ENCODE measurements around the gene ACAP2. TPM values are rescaled to one million over a fixed set of nuclear protein-coding genes. Genes with fewer than 3 reads are reported as not detected.

ACAP2 gene
- total RNA-seq, 2 experiments from 2014 or later = 54.6 to 55.7 TPM

- peaks cover 3% of the 10 kb centered on the region for H3K36me3 Mint-ChIP-seq (ENCODE audit: low read depth)
- no peak overlapping the region for H3K27ac Mint-ChIP-seq
- DNase-seq (no peak), ATAC-seq (no peak)
- H3K27me3 Mint-ChIP-seq = no peaks in the 10 kb centered on the region
- ChIA-PET POLR2A (no interaction called here), CTCF (interaction anchor here (1.1 kb wide), 2 partner anchors 11 to 127 kb away, joined by 3 to 4 read pairs; no protein-coding TSS in a partner anchor)
- no peak overlapping the region for H3K4me3 Mint-ChIP-seq
- no peak for TF ChIP-seq CTCF (IDR thresholded peaks at IDR 0.05)
- peaks cover 2% of the 10 kb centered on the region for H3K9me3 Mint-ChIP-seq
- intact Hi-C loops (cut with micrococcal nuclease) = no loop called here
- peaks cover 47% of the 10 kb centered on the region for H3K4me1 Mint-ChIP-seq (ENCODE audit: low read depth)
Measured at GRCh38 chr3:195395208-195395816, 47.5 kb downstream of the ACAP2 start.

- ATAC-seq = no peak
- ChIA-PET CTCF (interaction anchor here (1.1 kb wide), 1 partner anchor 128 kb away, joined by 3 read pairs; no protein-coding TSS in a partner anchor), POLR2A (no interaction called here)
- Mint-ChIP-seq H3K4me3 (no peak overlapping the region), H3K9me3 (peaks cover 2% of the 10 kb centered on the region), H3K27ac (no peak overlapping the region), H3K27me3 (no peaks in the 10 kb centered on the region), H3K4me1 (ENCODE audit: low read depth) (peaks cover 45% of the 10 kb centered on the region), H3K36me3 (ENCODE audit: low read depth) (peaks cover 3% of the 10 kb centered on the region)
- DNase-seq = no peak
- no peak for TF ChIP-seq CTCF (IDR thresholded peaks at IDR 0.05)
- intact Hi-C loops (cut with micrococcal nuclease) = no loop called here
Measured at GRCh38 chr3:195394700-195395099, 48.1 kb downstream of the ACAP2 start.

DNA sequence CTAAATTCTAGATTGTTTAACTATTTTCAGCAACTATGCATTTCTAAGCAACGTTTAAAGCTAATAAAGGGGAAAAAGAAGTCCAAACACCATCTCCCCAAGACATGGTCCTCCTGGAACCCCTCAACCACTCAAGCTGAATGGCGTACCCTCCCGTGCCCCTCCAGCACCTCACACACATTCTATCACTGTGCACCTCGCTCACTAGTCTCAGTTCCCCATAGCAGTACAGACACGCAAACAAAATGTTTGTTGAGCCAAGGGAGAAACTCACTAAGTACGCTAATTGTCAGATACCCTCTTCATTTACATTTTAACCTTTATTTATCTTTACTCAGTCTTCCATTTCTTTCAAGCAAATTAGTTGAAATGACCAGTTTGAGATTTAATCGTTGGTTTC, 48.8 kb downstream of the ACAP2 start:
- ChIA-PET CTCF (interaction anchor here (1.2 kb wide), 1 partner anchor 12 kb away, joined by 4 read pairs; no protein-coding TSS in a partner anchor), POLR2A (no interaction called here)
- no peaks in the 10 kb centered on the region for H3K27me3 Mint-ChIP-seq
- peaks cover 2% of the 10 kb centered on the region for H3K9me3 Mint-ChIP-seq
- no peak overlapping the region for H3K27ac Mint-ChIP-seq
- DNase-seq (no peak), ATAC-seq (no peak)
- intact Hi-C loops (cut with micrococcal nuclease) = no loop called here
- peaks cover 4% of the 10 kb centered on the region for H3K36me3 Mint-ChIP-seq (ENCODE audit: low read depth)
- peaks cover 42% of the 10 kb centered on the region for H3K4me1 Mint-ChIP-seq (ENCODE audit: low read depth)
- no peak for TF ChIP-seq CTCF (IDR thresholded peaks at IDR 0.05)
- H3K4me3 Mint-ChIP-seq = no peak overlapping the region

DNA sequence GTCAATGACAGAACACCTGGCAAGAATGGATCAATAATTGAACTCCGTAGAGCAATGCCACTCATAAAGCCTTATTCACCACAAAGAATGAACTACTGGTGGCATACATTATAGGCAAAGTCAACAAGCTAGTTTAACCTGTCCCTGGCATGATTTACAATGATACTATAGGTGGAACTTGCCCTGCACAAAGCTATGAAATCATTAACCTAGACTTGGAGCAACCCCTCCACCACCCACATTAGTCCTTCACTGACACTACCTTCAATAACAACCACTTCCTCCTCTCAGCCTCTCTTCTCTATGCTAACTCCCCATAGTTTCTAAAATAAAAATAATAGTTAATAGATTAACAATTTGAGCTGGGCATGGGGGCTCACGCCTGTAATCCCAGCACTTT, 54.4 kb downstream of the ACAP2 start:
- Mint-ChIP-seq H3K4me3 (no peak overlapping the region), H3K4me1 (ENCODE audit: low read depth) (peaks cover 29% of the 10 kb centered on the region), H3K27me3 (no peaks in the 10 kb centered on the region), H3K27ac (no peak overlapping the region), H3K9me3 (no peaks in the 10 kb centered on the region), H3K36me3 (ENCODE audit: low read depth) (peaks cover 12% of the 10 kb centered on the region)
- no peak for TF ChIP-seq CTCF (IDR thresholded peaks at IDR 0.05)
- ChIA-PET POLR2A (interaction anchor here (0.6 to 0.8 kb wide), 2 partner anchors 52 to 749 kb away, joined by 3 read pairs; no protein-coding TSS in a partner anchor), CTCF (interaction anchor here (0.6 to 1.5 kb wide), 3 partner anchors 8 to 35 kb away, joined by 3 to 4 read pairs (median 3); no protein-coding TSS in a partner anchor)
- intact Hi-C loops (cut with micrococcal nuclease) = no loop called here
- DNase-seq = no peak
- no peak for ATAC-seq

DNA sequence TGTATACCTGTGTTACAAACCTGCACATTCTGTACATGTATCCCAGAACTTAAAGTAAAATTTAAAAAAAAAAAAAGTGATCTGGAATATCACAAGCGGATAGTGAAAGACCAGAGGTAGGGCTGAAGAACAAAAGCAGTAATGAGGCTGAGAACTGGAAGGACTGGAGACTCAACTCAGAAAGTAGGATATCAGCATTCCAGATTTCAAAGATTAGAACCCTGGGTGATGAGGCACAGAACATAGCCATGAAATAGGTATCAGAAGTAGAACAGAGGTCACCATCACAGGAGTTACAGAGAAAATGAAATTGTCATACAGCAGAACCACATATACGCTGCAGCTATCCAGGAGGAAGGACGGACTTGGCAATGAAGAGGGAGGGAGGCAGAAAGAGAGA, 56.1 kb downstream of the ACAP2 start:
- Mint-ChIP-seq H3K4me3 (no peak overlapping the region), H3K27me3 (no peaks in the 10 kb centered on the region), H3K9me3 (no peaks in the 10 kb centered on the region), H3K27ac (no peak overlapping the region), H3K36me3 (ENCODE audit: low read depth) (peaks cover 16% of the 10 kb centered on the region), H3K4me1 (ENCODE audit: low read depth) (peaks cover 30% of the 10 kb centered on the region)
- DNase-seq (no peak), ATAC-seq (no peak)
- no peak for TF ChIP-seq CTCF (IDR thresholded peaks at IDR 0.05)
- POLR2A ChIA-PET = no interaction called here
- intact Hi-C loops (cut with micrococcal nuclease) = no loop called here
- CTCF ChIA-PET = no interaction called here

Measured in activated CD8-positive, alpha-beta T cell treated with anti-CD3 and anti-CD28 coated beads for 36 hours (primary cell).